ENCODE results near the gene GAB1. TPM values are rescaled to one million over a fixed set of nuclear protein-coding genes. Genes with fewer than 3 reads are reported as not detected.

GAB1 gene
- total and polyA plus RNA-seq, 5 donors from 2014 or later: 1.2 TPM; not detected in 4

DNA sequence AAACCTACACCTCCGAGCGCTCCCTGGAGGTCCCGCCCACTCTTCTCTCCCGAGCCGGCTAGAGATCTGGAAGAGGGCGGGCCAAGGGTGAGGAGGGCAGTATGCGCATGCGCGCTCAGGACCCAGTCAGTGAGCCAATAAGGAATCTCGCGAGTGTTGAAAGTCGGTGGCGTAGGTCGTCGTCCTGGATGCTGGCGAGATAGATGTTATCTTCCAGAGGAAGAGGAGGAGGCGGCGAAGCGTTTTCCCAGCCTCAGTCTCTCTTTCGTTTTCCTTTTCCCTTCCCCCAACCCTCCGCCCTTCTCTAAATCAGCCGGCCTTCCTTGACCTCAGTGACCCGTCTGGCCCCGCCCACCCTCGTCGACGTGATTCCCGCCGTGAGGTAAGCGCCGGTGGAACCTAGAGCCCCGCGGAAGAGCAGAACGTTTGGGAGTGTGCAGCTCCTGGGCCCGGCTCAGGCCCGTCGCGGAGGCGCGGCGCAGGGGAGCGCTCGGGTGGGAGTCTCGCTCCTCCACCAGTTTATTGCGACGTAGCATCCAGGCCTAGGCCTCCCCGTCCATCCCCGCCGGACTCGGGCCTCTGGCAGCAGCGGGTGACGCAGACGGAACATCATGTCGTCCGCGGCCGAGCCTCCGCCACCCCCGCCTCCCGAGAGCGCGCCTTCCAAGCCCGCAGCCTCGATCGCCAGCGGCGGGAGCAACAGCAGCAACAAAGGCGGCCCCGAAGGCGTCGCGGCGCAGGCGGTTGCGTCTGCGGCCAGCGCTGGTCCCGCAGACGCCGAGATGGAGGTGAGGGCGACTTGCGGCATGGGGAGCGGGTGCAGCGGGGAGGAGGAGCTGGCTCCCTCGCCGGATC lies 176.9 kb downstream of the GAB1 start, which contains the start of gene SMARCA5:
SMARCA5 (plus strand) TSS at position 389 of the 855 bp plus-strand sequence; CDS start at position 612, 223 bp downstream.
- H3K36me3 Mint-ChIP-seq: peaks cover 20% of the 10 kb centered on the region
- peaks cover 17% of the 10 kb centered on the region for H3K27me3 ChIP-seq (ENCODE audit: control insufficient read depth, insufficient read depth, low read length)
- H3K4me3 Mint-ChIP-seq: peak within 1 kb of the TSS; percentile 95 to 100 (median 100)
- H3K27ac ChIP-seq (ENCODE audit: insufficient read depth, low read length, poor library complexity, severe bottlenecking): peak within 1 kb of the TSS; percentile 99
- ATAC-seq (ENCODE audit: low read depth in 2 of 2): peak; percentile 88 to 89
- H3K36me3 ChIP-seq (ENCODE audit: control insufficient read depth, insufficient read depth, low read length): peaks cover 11% of the 10 kb centered on the region
- H3K4me1 Mint-ChIP-seq: peaks cover 21 to 46% (median 37%) of the 10 kb centered on the region in 4 donors
- peaks cover 0 to 2% (median 0%) of the 10 kb centered on the region in 7 donors for H3K9me3 Mint-ChIP-seq
- H3K4me3 ChIP-seq (ENCODE audit: low read depth, low read length): peak within 1 kb of the TSS; percentile 98
- H3K27me3 Mint-ChIP-seq: peaks cover 29% of the 10 kb centered on the region
- H3K4me1 ChIP-seq (ENCODE audit: control insufficient read depth, insufficient read depth, low read length, poor library complexity, severe bottlenecking): peaks cover 45% of the 10 kb centered on the region
- H3K27ac Mint-ChIP-seq: peak within 1 kb of the TSS; percentile 99 to 100 (median 100)
- DNase-seq: peak; percentile 94 to 99 (median 98)
- H3K9me3 ChIP-seq (ENCODE audit: control insufficient read depth in 2 of 2, low read length in 2 of 2): no peaks in the 10 kb centered on the region

DNA sequence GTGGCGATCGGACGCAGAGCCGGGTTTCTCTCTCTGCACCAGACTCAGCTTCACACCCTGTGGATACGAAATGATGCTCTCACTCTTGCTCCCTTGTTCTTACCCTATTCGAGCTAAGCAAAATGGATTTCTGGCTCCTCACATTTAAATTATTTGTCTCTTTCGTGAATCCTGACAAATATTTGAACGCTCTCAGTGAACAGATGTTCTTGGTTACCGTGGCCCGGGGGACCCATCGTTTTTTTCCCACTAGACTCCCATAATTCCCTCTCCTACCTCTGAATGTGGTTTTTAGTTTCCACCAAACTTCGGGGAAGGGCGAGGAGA lies 177.5 kb downstream of the GAB1 start:
- H3K36me3 Mint-ChIP-seq: peaks cover 25% of the 10 kb centered on the region
- peaks cover 29% of the 10 kb centered on the region for H3K27me3 Mint-ChIP-seq
- Histone ChIP-seq H3K36me3 (ENCODE audit: control insufficient read depth, insufficient read depth, low read length) (peaks cover 12% of the 10 kb centered on the region), H3K4me1 (ENCODE audit: control insufficient read depth, insufficient read depth, low read length, poor library complexity, severe bottlenecking) (peaks cover 45% of the 10 kb centered on the region), H3K9me3 (ENCODE audit: control insufficient read depth in 2 of 2, low read length in 2 of 2) (no peaks in the 10 kb centered on the region), H3K27ac (ENCODE audit: insufficient read depth, low read length, poor library complexity, severe bottlenecking) (peak overlapping the region; percentile 99), H3K4me3 (ENCODE audit: low read depth, low read length) (peak overlapping the region; percentile 98), H3K27me3 (ENCODE audit: control insufficient read depth, insufficient read depth, low read length) (peaks cover 13% of the 10 kb centered on the region)
- DNase-seq: no peak
- peak overlapping the region; percentile 95 to 100 (median 100) for H3K27ac Mint-ChIP-seq
- H3K9me3 Mint-ChIP-seq: peaks cover 0 to 2% (median 0%) of the 10 kb centered on the region in 7 donors
- peak overlapping the region; percentile 95 to 100 (median 100) for H3K4me3 Mint-ChIP-seq
- peaks cover 27 to 51% (median 42%) of the 10 kb centered on the region in 4 donors for H3K4me1 Mint-ChIP-seq
- ATAC-seq (ENCODE audit: low read depth in 2 of 2): no peak

DNA sequence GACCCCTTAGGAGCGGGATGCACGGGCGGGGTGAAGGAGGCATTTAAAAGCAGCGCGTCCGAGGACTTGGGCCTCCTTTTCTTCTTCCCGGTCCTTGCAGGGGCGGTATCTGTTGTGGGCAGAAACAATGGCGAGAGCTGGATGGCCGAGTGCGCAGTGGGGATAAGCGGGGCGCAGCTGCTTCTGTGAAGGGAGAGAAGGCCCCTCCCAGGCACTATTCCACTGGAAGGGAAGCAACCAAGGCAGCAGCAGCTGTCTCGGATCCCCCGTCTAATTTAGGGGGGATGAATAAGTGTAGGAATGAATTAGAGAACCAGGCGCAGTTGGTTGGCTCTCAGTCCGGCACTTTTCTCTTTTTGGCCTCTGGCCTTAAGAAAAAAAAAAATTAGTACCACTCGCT lies 177.8 kb downstream of the GAB1 start:
- ATAC-seq (ENCODE audit: low read depth in 2 of 2) (no peak), DNase-seq (peak in 2 of 3 donors; percentile 3 to 20)
- peaks cover 45% of the 10 kb centered on the region for H3K4me1 ChIP-seq (ENCODE audit: control insufficient read depth, insufficient read depth, low read length, poor library complexity, severe bottlenecking)
- no peaks in the 10 kb centered on the region for H3K9me3 ChIP-seq (ENCODE audit: control insufficient read depth in 2 of 2, low read length in 2 of 2)
- Mint-ChIP-seq H3K4me1 (peaks cover 30 to 55% (median 46%) of the 10 kb centered on the region in 4 donors), H3K4me3 (peak overlapping the region; percentile 95 to 100 (median 100)), H3K27me3 (peaks cover 28% of the 10 kb centered on the region), H3K36me3 (peaks cover 29% of the 10 kb centered on the region), H3K9me3 (peaks cover 0 to 2% (median 0%) of the 10 kb centered on the region in 7 donors), H3K27ac (peak overlapping the region; percentile 95 to 100 (median 100))
- peak overlapping the region; percentile 99 for H3K27ac ChIP-seq (ENCODE audit: insufficient read depth, low read length, poor library complexity, severe bottlenecking)
- peak overlapping the region; percentile 98 for H3K4me3 ChIP-seq (ENCODE audit: low read depth, low read length)
- H3K27me3 ChIP-seq (ENCODE audit: control insufficient read depth, insufficient read depth, low read length): peaks cover 10% of the 10 kb centered on the region
- H3K36me3 ChIP-seq (ENCODE audit: control insufficient read depth, insufficient read depth, low read length): peaks cover 15% of the 10 kb centered on the region

DNA sequence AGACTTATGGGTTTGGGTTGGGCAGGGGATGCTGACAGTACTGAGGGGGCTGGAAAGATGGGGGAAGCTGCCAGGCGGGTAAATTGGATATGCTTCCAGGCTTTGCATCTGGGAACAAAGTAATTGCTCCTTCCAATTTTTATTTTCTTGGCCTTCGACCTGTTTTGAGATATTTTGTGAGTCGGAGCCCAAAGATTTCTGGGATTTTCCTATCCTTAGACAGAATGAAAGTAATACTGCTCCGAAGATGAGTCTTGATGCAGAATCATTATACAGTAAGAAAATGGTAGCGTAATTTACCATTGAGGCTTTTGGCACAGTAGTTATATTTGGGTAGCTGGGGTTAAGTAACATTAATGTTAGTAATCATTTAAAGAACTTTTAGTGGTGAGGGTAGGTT lies 178.2 kb downstream of the GAB1 start:
- Mint-ChIP-seq H3K9me3 (peaks cover 0 to 2% (median 0%) of the 10 kb centered on the region in 7 donors), H3K4me3 (peak overlapping the region; percentile 95 to 100 (median 100)), H3K4me1 (peaks cover 34 to 59% (median 50%) of the 10 kb centered on the region in 4 donors), H3K36me3 (peaks cover 33% of the 10 kb centered on the region), H3K27me3 (peaks cover 24% of the 10 kb centered on the region), H3K27ac (peak overlapping the region; percentile 95 to 100 (median 100))
- no peaks in the 10 kb centered on the region for H3K9me3 ChIP-seq (ENCODE audit: control insufficient read depth in 2 of 2, low read length in 2 of 2)
- H3K27me3 ChIP-seq (ENCODE audit: control insufficient read depth, insufficient read depth, low read length): peaks cover 6% of the 10 kb centered on the region
- peaks cover 19% of the 10 kb centered on the region for H3K36me3 ChIP-seq (ENCODE audit: control insufficient read depth, insufficient read depth, low read length)
- ATAC-seq (ENCODE audit: low read depth in 2 of 2) (no peak), DNase-seq (no peak)
- H3K4me1 ChIP-seq (ENCODE audit: control insufficient read depth, insufficient read depth, low read length, poor library complexity, severe bottlenecking): peaks cover 45% of the 10 kb centered on the region
- peak overlapping the region; percentile 98 for H3K4me3 ChIP-seq (ENCODE audit: low read depth, low read length)
- peak overlapping the region; percentile 99 for H3K27ac ChIP-seq (ENCODE audit: insufficient read depth, low read length, poor library complexity, severe bottlenecking)

DNA sequence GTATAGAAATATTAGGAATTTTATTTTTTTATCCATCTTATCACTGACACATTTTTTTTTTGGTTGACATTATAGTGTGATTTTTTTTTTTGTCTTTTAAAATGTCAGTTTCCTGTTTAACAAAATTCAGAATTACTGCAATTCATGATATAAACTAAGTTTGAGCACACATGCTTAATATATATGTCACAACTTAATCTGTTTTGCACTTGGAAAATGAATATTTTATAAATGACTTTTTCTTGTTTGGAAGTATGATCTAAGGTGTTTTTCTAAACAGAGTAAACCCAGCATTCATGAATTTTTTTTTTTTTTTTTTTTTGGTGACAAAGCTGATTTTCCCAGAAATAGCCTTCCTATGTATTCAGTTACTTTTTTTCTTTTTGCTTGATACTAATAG lies 179.2 kb downstream of the GAB1 start:
- Mint-ChIP-seq H3K27ac (peak overlapping the region; percentile 76 to 100 (median 78)), H3K4me3 (peak overlapping the region; percentile 72 to 100 (median 97)), H3K36me3 (peaks cover 36% of the 10 kb centered on the region), H3K27me3 (peaks cover 19% of the 10 kb centered on the region), H3K4me1 (peaks cover 43 to 69% (median 53%) of the 10 kb centered on the region in 4 donors), H3K9me3 (peaks cover 0 to 2% (median 0%) of the 10 kb centered on the region in 7 donors)
- ATAC-seq (ENCODE audit: low read depth in 2 of 2) (no peak), DNase-seq (no peak)
- H3K27ac ChIP-seq (ENCODE audit: insufficient read depth, low read length, poor library complexity, severe bottlenecking): no peak overlapping the region
- H3K27me3 ChIP-seq (ENCODE audit: control insufficient read depth, insufficient read depth, low read length): no peaks in the 10 kb centered on the region
- peaks cover 28% of the 10 kb centered on the region for H3K36me3 ChIP-seq (ENCODE audit: control insufficient read depth, insufficient read depth, low read length)
- peak overlapping the region; percentile 98 for H3K4me3 ChIP-seq (ENCODE audit: low read depth, low read length)
- no peaks in the 10 kb centered on the region for H3K9me3 ChIP-seq (ENCODE audit: control insufficient read depth in 2 of 2, low read length in 2 of 2)
- peaks cover 51% of the 10 kb centered on the region for H3K4me1 ChIP-seq (ENCODE audit: control insufficient read depth, insufficient read depth, low read length, poor library complexity, severe bottlenecking)

DNA sequence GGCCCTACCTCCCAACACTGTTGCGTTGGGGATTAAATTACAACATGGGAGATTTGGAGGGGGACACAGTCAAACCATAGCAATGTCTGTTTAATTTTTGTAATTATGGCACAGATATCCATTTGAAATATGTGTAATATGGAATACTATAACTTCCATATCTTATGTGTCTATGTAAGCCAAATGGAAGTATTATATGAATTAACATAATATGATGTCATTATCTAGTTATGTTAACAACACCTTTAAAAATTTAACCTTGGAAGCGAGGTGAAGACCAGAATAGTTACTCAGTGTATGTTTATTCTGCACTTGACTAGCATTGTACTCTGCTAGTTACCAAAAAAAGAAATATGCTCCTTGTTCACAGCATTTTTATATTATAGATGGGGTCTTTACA lies 181.1 kb downstream of the GAB1 start:
- H3K4me3 ChIP-seq (ENCODE audit: low read depth, low read length): peak overlapping the region; percentile 98
- H3K9me3 ChIP-seq (ENCODE audit: control insufficient read depth in 2 of 2, low read length in 2 of 2): no peaks in the 10 kb centered on the region
- Mint-ChIP-seq H3K27me3 (peaks cover 8% of the 10 kb centered on the region), H3K4me1 (peaks cover 48 to 79% (median 61%) of the 10 kb centered on the region in 4 donors), H3K36me3 (peaks cover 46% of the 10 kb centered on the region), H3K27ac (peak overlapping the region in 1 of 3 donors; percentile 14), H3K9me3 (peaks cover 0 to 2% (median 0%) of the 10 kb centered on the region in 7 donors), H3K4me3 (peak overlapping the region in 3 of 4 donors; percentile 72 to 100 (median 95))
- ATAC-seq (ENCODE audit: low read depth in 2 of 2) (no peak), DNase-seq (no peak)
- H3K36me3 ChIP-seq (ENCODE audit: control insufficient read depth, insufficient read depth, low read length): peaks cover 46% of the 10 kb centered on the region
- H3K27ac ChIP-seq (ENCODE audit: insufficient read depth, low read length, poor library complexity, severe bottlenecking): no peak overlapping the region
- peaks cover 45% of the 10 kb centered on the region for H3K4me1 ChIP-seq (ENCODE audit: control insufficient read depth, insufficient read depth, low read length, poor library complexity, severe bottlenecking)
- no peaks in the 10 kb centered on the region for H3K27me3 ChIP-seq (ENCODE audit: control insufficient read depth, insufficient read depth, low read length)
